Stimulated activated naive CD4-positive, alpha-beta T cell treated with Interleukin-2 at 50 U/mL for 16 hours (primary cell): ENCODE data around the gene PEX14.
"Not testable (repeated sequence)": the region's sequence is repeated elsewhere in the genome, so short reads cannot be mapped to it uniquely, and the experiment has no call there.

Experiments
- DNase-seq: peaks from one replicate; lab custom pipeline; 2025; lab: John Stamatoyannopoulos, UW

Gene PEX14

DNA sequence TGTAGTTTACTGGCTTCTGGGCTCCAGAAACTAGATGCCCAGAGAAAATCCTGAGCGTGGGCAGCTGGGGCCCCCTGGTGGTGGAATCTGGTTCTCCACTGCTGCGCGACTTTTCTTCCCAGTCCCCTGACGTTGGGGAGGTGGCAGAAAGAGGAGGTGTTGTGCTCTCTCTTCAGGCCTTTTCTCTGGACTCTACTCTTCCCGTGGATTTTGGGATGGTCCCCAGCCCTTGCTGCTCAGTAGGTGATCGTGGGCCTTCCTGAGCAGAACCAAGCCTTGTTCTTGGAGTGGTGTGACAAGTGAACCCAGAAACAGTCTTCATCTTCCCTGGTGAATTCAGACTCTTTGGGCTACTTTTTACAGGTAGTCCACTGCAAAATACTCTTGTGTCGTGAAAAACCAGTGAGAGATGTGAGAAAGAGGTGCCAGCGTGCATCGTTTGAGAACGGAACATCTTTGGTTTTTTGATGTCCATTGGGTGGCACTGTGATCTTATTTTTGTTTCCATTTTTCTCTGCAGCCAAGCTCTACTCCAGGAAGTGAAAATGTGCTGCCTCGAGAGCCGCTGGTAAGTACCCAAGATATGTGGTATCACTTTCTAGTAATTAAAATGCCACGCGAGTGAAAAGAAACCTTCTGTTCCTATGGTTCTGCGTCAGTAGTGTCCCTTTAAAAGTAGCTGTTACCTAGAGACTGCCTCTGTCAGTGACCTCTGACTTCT is 20.2 kb downstream of the PEX14 start:
- peak; percentile 63 for DNase-seq

DNA sequence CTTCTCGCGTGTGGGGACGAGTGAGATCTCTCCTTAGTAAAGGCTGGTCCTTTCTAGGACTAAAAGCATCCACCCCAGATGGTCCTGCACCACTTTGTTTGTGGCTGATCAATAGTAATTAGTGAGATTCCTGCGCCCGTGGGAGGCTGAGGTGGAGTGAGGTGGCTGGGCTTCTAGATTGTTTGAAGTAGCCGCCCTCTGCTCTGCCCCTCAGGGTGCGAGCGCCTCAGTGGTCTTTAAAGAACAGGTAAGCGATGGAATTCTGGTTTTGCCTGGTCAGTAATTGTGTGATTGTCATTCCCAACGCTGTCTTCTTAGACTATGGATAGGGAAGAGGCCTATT is 20.7 kb downstream of the PEX14 start:
- no peak for DNase-seq

DNA sequence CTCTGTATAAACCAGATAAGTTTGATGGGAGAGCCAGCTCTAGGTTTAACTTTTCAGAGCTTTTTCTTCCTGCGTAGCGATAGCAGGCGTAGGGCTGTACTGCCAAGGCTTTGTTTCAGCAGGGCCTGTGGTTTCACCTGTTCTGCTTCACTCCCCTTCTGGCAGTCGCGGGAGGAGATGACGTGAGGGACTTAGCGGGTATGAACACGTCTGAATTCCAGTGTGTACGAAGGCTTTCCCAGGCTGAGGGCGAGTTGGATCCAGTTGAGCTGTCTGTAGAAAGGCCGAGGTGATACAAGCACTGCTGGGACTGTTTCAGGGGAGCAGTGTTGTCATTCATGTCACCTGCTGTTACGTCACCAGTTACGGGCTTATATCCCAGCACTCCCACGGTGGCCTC is 21.2 kb downstream of the PEX14 start:
- no peak for DNase-seq

DNA sequence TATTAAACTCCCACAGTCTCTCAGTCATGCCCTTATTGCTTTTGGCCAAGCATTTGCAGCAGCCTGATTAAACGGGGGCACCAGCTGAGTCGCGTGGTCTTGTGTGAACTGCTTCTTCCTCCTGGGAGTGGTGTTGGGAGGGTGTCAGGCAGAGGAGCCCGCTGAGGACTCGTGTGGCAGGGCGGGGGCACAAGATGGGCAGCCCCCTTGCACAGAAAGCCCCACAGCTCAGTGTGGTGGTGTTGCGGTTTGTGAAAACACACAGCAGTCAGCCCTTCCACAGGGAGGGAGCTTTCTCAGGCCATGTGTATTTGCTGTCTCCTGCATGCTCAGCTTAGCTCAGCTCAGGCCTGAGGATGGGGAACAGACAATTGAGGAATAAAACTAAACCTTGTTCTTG is 22.4 kb downstream of the PEX14 start:
- DNase-seq: no peak

DNA sequence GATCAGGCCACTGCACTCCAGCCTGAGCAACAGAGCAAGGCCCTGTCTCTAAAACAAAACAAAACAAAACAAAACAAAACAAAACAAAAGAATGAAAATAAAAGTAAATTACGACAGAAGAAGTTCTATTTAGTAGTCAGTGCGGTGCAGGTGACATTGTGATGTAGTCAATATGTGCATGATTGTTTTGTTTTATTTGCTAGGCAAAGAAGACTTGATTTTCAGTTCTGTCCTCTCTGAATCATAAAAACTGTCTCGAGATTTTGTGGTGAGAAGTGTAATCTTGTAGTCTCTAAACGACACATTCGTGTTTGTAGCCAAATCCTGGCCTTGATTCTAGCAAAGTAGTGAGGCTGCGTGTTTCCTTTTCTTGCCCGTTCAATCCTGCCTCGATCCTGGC is 23.5 kb downstream of the PEX14 start:
- no peak for DNase-seq

DNA sequence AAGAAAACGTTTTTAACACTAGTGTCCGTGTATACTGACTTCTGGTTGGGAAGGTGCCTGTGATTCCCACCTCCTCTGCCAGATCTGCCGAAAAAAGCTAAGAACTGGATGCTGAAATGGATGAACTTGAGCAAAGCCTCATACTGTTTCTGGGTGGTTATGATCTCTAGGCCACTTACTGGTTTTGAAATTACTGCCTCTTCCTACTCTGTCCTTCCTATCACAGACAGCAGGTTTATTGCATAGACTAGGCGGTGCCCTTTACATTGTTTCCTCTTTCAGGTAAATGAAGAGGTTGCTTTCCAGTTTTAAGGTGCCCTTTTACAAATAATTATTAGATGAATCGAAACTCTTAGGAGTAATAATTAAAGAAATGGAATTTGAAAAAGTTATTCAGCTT is 27.5 kb downstream of the PEX14 start:
- no peak for DNase-seq

DNA sequence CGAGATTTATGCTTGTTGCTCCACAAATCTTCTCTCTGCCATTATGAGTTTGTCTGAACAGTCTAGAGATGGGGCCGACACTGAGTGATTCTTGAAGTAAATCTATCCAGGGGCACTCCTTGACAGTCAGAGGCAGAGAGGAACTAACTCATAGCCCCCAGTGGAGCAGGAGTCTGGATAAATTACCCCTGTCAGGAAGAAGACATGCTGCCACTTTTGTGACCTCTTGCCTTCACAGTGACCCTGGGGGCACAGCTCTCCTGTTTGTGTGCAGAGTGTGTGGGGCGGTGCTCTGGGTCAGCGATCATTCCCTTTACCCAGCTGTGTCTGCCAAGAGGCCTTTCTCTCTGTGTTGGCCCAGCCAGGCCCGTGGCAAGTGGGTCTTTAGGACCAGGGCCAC is 29.5 kb downstream of the PEX14 start:
- DNase-seq: no peak

DNA sequence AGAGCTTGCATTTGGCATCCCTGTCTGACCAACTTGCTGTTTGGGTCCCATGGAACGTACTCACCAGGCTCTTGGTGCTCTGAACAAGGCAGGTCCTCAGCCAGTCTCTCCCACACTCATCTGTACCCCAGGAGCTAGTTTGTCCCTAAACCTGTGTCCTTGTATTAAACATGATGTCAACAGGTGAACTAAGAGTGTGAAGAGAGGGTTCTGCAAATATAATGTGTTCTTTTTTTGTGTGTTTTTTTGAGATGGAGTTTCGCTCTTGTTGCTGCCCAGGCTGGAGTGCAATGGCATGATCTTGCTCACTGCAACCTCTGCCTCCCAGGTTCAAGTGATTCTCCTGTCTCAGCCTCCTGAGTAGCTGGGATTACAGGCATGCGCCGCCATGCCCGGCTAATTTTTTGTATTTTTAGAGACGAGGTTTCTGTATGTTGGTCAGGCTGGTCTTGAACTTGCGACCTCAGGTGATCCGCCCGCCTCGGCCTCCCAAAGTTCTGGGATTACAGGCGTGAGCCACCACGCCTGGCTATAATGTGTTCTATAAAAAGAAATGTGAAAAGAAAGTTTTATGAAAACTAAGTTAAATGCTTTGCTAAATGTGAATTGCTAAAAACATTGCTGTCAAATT is 31.4 kb downstream of the PEX14 start:
- DNase-seq: not testable (repeated sequence)

DNA sequence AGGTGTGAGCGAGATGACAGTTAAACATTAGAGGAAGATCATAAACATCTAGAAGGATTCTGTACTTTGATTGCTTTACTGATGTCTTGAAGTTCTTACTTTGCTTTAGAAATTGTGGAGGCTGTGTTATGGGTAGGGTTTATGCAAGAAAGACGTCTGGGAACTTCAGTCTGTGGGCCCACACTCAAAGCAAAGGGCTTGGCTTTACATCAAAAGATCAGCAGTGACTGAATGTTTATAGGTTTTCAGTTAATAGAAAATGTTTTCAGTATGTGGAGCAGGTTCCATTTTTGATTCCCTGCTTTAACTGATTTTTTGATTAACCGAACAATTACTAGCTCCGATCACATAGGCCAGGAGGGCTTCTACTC is 31.9 kb downstream of the PEX14 start:
- DNase-seq: no peak

DNA sequence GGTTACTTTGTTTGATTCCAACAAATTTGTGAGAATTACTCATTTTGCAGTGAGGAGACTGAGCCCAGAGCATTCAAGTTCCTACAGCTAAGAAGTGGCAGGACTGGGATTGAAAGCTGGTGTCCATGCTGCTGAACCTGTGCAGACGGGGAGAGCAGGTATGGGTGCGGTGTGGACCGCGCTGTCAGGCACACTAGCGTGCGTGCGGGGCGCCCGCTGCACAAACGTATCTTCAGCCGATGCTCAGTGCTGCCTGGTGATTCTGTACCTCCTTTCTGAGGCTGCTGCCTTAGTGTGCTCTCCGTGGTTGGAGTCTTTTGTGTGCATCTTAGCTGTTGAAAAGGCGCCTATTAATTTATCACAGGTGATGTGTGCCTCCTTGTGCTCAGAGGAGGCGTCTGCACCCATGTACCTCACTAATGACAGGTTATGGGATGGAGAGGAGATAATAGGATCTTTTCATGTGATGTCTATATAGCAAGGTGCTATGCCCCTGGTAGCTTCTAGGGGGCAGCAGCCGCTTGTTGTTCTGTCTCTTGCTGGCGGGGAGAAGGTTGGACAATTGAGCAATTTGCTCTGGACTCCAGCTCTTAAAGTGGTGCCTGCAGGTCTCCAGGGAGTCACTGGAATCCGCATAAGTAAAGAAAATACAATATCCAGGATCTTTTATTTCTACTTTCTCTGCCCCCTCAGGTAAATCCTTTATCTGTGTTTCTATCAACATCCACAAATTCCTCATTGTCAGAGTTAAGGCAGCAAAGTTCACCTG is 32.5 kb downstream of the PEX14 start:
- DNase-seq: peak; percentile 51

DNA sequence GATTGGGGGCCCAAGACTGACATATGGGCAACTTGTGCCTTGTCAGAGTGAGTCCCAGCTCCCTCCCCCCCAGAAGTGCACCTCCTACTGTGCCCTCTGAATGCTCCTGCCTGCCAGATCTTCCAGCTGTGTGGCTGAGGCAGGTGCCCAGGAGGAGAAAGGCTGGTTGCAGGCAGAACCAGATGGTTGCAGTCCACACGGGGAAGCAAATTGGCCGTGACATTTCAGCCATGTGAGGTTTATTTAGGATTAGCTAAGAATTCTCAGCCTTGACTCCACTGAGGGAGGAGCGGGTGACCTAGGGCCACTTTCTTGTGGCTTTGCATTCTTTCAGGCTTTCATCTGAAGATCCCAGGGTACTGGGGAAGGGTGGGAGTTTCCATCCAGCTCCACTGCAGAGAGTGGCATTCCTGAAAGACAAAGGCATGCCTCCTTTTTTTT is 33.8 kb downstream of the PEX14 start:
- DNase-seq: no peak

DNA sequence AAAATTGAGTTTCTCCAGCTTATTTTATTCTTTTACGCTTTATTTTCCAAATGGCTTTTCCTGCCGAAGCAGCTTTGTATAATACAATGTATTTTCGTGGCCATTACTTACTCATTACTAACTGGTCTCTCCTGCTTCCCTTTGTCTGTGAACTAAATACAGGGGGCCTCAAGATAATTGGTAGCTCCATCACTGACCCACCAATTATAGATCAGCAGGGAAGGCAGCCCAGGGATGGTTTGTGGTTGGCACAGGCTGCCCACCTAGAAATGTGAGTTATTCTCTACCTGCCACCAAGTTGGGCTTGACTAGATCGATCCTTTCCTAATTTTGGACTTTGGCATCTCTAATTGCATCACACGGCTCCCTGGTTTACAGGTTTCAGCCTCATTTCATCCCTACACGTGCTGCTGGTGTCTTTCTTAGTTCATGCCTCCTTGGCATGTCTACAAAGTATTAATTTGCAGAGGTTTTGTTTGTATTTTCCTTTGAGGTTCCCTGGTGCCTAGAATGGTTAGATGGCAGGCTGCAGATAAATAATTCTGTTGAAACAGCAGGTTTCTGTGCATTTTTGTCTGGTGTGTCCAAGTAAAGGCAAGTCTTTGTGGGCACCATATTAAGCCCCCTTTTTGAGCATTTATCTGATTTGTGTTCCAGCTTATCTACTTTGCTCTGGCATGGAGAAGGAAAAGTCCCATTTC is 35.2 kb downstream of the PEX14 start:
- DNase-seq: no peak

DNA sequence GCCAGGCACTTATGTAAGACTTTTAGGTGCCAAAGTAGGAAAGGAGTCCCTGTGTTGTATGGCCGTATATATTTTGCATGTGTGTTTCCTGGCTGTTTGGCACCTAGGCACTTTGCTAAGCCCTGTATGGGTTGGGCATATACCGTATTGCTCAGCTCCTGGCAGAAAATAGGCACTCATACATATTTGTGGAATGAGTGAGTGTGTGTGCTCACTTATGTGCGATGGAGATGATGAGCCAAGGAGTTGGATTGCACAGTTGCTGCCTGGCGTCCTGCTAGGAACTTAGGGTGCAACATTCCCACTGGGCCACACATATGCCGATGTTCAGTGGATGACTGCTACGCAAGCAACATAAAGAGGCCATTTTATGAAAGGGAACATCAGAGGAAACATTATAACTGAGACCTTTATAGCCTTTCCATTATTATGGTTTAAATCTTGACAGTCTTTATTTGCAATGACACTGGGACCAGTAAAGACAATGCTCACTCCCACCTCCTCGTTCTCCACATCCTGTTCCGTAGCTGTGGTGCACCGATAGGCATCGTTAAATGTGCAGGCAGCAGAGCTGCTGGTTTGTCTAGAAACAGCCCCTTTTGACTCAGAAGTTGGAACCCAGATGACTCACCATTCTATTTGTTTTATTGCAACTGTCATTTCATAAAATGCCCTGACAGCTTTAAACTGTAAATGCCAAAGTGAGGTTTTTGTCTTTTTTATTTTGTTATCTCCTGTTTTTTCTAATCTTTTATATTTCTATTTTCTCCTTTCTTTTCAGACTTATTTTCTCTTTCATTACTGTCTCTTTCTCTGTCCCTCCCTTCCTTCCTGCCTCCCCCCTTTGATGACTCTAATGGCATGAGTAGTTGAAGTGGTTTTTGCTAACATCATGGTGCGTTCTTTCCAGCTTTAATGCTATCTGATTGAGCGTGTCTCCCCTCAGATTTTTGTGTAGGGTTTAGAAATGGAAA is 36.1 kb downstream of the PEX14 start:
- peak; percentile 82 for DNase-seq

DNA sequence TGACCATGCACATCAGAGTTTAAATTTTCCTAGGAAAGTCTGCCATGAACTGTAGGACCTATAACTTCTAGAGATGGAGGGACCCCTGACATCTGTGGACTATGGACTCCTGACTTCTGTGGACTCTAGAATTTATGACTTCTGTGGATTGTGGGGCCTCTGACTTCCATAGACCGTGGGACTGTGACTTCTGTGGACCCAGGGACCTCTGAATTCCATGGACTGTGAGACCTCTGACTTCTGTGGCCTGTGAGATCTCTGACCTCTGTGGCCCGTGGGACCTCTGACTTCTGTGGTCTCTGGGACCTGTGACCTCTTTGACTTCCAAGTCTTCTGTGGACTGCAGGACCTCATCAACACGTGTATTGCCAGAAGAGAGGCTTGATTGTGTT is 36.7 kb downstream of the PEX14 start:
- no peak for DNase-seq

DNA sequence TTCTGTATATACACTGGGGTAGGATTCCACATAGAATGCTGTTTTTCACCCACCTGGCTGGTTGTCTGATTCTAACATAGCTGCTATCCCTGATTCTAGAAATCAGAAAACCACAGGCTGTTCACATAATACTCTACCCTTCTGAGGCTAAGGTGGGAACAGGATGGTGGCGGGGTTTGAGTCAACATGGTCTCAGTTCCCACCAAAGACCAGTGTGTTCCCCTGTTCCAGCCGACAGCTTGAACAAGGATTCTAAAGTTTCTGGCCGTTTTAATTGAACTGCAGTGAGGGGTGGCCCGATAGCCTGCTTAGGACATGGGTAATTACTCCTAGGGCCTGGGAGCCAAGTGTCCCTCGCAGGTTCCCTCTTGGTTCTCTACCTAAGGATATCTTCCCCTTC is 38.4 kb downstream of the PEX14 start:
- DNase-seq: no peak

DNA sequence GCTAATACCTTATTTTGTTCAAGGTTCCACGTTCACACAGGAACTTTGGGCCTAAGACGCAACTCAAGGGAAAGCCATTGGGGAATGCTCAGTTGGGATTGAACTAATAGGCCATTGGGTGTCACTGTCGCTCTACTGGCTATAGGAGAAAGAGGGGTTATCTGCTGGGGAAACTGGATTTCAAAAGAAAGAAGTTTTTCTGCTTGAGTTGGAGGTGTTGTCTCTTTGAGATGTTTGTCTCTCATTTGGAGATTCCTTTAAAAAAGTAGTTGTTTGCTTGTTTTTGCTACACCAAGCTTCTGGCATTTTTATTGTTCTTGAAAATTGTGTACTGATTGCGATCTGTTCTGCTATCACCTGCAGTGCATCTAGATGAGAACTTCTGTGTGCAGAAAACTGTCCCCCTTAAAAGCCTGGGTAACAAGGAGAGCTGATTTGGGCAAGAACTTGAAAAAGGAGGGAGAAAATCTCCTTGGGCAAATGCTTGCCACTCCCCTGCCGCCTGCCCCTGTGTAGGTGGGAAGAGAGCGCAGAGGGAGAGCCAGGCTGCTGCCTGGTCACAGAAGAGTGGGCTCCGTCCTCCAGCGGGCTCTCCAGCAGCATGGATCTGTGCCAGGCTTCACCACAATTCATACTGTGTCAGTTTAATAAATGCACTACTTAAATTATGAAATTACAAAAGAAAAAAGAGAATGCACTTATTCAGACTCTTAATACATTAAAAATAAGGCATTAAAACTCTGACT is 39.9 kb downstream of the PEX14 start:
- DNase-seq: no peak

DNA sequence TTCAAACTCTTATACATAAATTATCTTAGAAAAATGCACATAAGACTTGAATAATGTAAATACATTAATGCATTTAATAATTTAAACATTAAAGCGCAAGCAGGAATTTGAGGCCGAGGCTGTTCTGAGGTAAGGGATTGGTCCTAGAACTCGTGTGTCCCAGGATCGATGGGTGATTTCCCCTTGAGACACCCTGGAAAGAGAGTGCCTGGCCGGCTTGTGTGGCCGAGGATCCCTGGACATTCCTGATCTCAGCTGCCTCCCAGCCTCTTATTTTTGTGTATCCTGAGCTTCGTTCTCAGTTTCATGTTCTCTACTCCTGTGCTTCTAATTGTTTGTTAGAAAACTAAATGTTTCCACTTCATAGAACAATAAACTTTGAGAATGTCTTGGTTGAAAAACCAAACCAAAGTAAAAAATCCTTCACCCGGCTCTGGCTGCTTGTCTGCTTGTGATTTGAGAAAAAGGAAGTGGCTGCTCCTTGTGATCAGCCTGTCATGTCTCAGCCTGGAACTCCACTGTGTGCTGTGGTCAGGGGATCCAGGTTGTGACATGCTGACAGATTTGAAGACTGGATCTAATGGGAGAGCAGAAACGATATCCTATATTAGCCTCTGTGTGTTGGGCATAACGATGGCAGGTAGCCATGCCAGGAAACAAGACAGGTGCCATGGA is 40.7 kb downstream of the PEX14 start:
- no peak for DNase-seq

DNA sequence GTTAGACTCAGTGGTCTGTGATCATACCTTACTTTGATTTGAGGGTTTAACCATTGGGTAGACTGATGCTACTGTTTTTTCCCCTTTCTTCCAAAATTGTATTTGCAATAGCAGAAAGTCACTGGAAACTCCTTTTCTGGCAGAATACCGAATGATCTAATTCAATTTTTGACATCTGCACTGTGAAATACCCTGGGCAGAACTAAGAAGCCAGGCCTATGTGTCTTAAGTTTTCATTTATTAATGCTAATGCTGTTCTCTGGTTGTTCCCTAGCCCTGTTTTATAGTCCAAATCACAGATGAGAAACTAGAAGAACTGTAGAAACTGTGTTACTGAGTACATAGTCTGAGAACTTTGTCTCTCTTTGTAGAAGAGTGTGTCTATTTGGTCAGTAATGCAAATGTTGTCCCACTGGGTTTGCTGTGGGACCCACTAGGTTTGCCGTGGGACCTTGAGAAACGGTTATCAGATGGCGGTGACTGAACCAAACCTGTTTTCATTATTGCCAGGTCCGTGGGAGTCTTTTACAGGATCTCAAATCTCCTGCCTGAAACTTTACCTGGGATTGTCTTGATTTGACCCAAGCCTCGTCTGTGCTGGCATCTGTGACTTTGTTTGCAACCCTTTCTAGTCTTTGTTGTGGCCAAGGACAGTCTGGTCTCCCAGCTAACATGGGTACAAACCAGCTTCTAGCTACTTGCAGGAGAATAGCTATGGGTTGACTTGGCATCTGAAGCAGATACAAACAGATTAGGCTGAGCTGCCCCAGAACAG is 41.4 kb downstream of the PEX14 start:
- DNase-seq: no peak

DNA sequence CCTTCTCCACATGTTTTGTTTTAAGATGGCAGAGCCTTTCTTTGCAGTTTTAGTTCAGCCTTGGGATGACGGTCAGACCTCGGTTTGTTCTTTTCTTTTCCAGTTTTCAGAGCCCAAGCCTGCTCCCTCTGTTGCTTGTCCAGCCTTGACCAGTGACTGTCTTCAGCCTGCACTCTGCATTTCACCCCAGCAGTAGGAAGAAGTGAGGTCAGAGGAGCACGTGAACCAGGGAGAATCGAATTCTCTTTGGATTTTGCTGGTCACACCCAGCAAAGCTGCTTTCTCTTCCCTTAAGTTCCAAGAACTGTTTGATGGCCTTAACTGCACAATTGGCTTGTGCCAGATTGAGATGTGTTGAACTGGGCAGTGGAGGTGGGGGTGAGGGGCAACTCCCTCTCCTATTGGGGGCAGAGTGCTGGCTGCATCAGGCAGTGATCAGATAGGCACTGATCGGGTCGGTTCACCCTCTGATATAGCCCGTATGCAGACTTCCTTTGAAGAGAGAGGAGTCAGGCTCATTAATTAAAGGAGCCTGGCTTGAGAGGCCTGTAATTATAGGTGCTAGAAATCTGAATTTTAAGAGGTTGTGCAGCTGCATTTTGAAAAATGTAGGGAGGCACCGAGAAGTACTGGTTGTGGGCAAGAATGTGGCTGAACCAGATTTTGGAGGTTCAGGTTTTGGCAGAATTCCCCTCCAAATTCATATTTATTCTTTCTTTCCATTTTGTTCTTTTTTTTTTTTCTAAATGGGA is 42.4 kb downstream of the PEX14 start:
- DNase-seq: no peak
